ENCODE measurements around the gene F13A1. TPM values are rescaled to one million over a fixed set of nuclear protein-coding genes. Genes with fewer than 3 reads are reported as not detected.

The F13A1 gene
- total RNA-seq, 2 experiments from 2014 or later: not detected

GRCh38 chr6:6176586-6177228, 143.8 kb downstream of the F13A1 start:
- ATAC-seq (no peak), DNase-seq (no peak)
- H3K9me3 Mint-ChIP-seq: no peaks in the 10 kb centered on the region
- H3K27me3 Mint-ChIP-seq: peaks cover 7% of the 10 kb centered on the region
- no peaks in the 10 kb centered on the region for H3K4me1 Mint-ChIP-seq (ENCODE audit: low read depth)
- CTCF ChIA-PET: no interaction called here
- no peak overlapping the region for H3K4me3 Mint-ChIP-seq
- POLR2A ChIA-PET: no interaction called here
- no peak for TF ChIP-seq CTCF (IDR thresholded peaks at IDR 0.05)
- no peaks in the 10 kb centered on the region for H3K36me3 Mint-ChIP-seq (ENCODE audit: low read depth)
- H3K27ac Mint-ChIP-seq: no peak overlapping the region
- intact Hi-C loops (cut with micrococcal nuclease): no loop called here

- TF ChIP-seq CTCF (IDR thresholded peaks at IDR 0.05): no peak
- CTCF ChIA-PET: no interaction called here
Observed at GRCh38 chr6:6176127-6176526, 144.3 kb downstream of the F13A1 start.

GRCh38 chr6:6169141-6169540, 151.3 kb downstream of the F13A1 start:
- intact Hi-C loops (cut with micrococcal nuclease): no loop called here
- CTCF ChIA-PET: no interaction called here

More at GRCh38 chr6:6176127-6176526, 144.3 kb downstream of the F13A1 start:
- H3K4me3 Mint-ChIP-seq: no peak overlapping the region
- POLR2A ChIA-PET: no interaction called here
- no peak overlapping the region for H3K27ac Mint-ChIP-seq
- intact Hi-C loops (cut with micrococcal nuclease): no loop called here
- no peaks in the 10 kb centered on the region for H3K4me1 Mint-ChIP-seq (ENCODE audit: low read depth)
- H3K27me3 Mint-ChIP-seq: peaks cover 7% of the 10 kb centered on the region
- no peaks in the 10 kb centered on the region for H3K36me3 Mint-ChIP-seq (ENCODE audit: low read depth)
- no peaks in the 10 kb centered on the region for H3K9me3 Mint-ChIP-seq
- DNase-seq (no peak), ATAC-seq (no peak)

GRCh38 chr6:6166064-6166463, 154.4 kb downstream of the F13A1 start:
- intact Hi-C loops (cut with micrococcal nuclease): no loop called here
- Mint-ChIP-seq H3K4me1 (ENCODE audit: low read depth) (no peaks in the 10 kb centered on the region), H3K27ac (no peak overlapping the region), H3K9me3 (no peaks in the 10 kb centered on the region), H3K4me3 (no peak overlapping the region), H3K36me3 (ENCODE audit: low read depth) (no peaks in the 10 kb centered on the region), H3K27me3 (peaks cover 5% of the 10 kb centered on the region)
- no peak for TF ChIP-seq CTCF (IDR thresholded peaks at IDR 0.05)
- DNase-seq (no peak), ATAC-seq (no peak)
- POLR2A ChIA-PET: interaction anchor here (0.5 kb wide), 1 partner anchor 148 kb away, joined by 3 read pairs; no protein-coding TSS in a partner anchor
- CTCF ChIA-PET: no interaction called here

More at GRCh38 chr6:6169141-6169540, 151.3 kb downstream of the F13A1 start:
- no peak for ATAC-seq
- Mint-ChIP-seq H3K27me3 (no peaks in the 10 kb centered on the region), H3K27ac (no peak overlapping the region), H3K36me3 (ENCODE audit: low read depth) (no peaks in the 10 kb centered on the region), H3K4me1 (ENCODE audit: low read depth) (no peaks in the 10 kb centered on the region), H3K9me3 (no peaks in the 10 kb centered on the region), H3K4me3 (no peak overlapping the region)
- POLR2A ChIA-PET: no interaction called here
- DNase-seq: no peak
- TF ChIP-seq CTCF (IDR thresholded peaks at IDR 0.05): no peak

GRCh38 chr6:6164367-6164766, 156.1 kb downstream of the F13A1 start:
- H3K4me1 Mint-ChIP-seq (ENCODE audit: low read depth): no peaks in the 10 kb centered on the region

More at GRCh38 chr6:6164367-6164766, 156.1 kb downstream of the F13A1 start:
- DNase-seq (no peak), ATAC-seq (no peak)
- CTCF ChIA-PET: no interaction called here
- POLR2A ChIA-PET: no interaction called here
- Mint-ChIP-seq H3K36me3 (ENCODE audit: low read depth) (no peaks in the 10 kb centered on the region), H3K4me3 (no peak overlapping the region), H3K27me3 (peaks cover 5% of the 10 kb centered on the region), H3K9me3 (no peaks in the 10 kb centered on the region), H3K27ac (no peak overlapping the region)
- intact Hi-C loops (cut with micrococcal nuclease): no loop called here
- no peak for TF ChIP-seq CTCF (IDR thresholded peaks at IDR 0.05)

All from activated CD8-positive, alpha-beta T cell treated with anti-CD3 and anti-CD28 coated beads for 36 hours (primary cell).